Measurements from ENCODE around the gene FGFR4. TPM values are rescaled to one million over a fixed set of nuclear protein-coding genes. Genes with fewer than 3 reads are reported as not detected.

Gene FGFR4
- total RNA-seq, 3 donors from 2014 or later (not counting 1 experiment from before 2014, with no cell fraction given) = 0.72 to 1.5 (median 1.3) TPM

GRCh38 chr5:177093082-177093712 lies 6.5 kb downstream of the FGFR4 start:
- no peak overlapping the region for H3K27ac Mint-ChIP-seq
- WGBS (ENCODE audit: insufficient coverage) = 92% methylated on average over 40 of the region's 40 CpGs

DNA sequence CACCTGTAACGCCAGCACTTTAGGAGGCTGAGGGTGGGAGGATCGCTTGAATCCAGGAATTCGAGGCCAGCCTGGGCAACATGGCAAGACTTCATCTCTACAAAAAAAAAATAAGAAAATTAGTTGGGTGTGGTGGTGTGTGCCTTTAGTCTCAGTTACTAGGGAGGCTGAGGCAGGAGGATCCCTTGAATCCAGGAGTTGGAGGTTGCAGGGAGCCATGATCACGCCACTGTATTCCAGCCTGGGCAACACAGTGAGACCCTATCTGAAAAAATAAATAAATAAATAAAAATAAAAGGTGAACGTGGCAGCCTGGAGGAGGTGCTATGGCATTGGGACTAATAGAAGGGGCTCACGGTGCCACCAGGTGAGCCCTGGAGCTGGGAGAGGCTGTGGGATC lies 7.1 kb downstream of the FGFR4 start:
- no peaks in the 10 kb centered on the region for H3K27me3 ChIP-seq (ENCODE audit: control insufficient read depth, insufficient read depth, low read length)
- no peaks in the 10 kb centered on the region for H3K36me3 ChIP-seq (ENCODE audit: control insufficient read depth, insufficient read depth, low read length)
- ATAC-seq (no peak), DNase-seq (no peak)
- no peaks in the 10 kb centered on the region for H3K4me1 ChIP-seq (ENCODE audit: control insufficient read depth, insufficient read depth, low read length)
- H3K27ac Mint-ChIP-seq = no peak overlapping the region
- no peak overlapping the region for H3K4me3 Mint-ChIP-seq
- no peaks in the 10 kb centered on the region for H3K9me3 ChIP-seq (ENCODE audit: control insufficient read depth, insufficient read depth, low read length)
- H3K4me3 ChIP-seq (ENCODE audit: low read length) = no peak overlapping the region
- H3K27ac ChIP-seq (ENCODE audit: low read length) = no peak overlapping the region
- whole genome bisulfite sequencing (ENCODE audit: insufficient coverage) = 94% methylated on average over 3 of the region's 6 CpGs
- intact Hi-C loops (cut with micrococcal nuclease) = no loop called here
- no peak for TF ChIP-seq CTCF (IDR thresholded peaks at IDR 0.05)
- H3K36me3 Mint-ChIP-seq = no peaks in the 10 kb centered on the region
- no peaks in the 10 kb centered on the region for H3K4me1 Mint-ChIP-seq
- H3K27me3 Mint-ChIP-seq (ENCODE audit: low read depth in 2 of 2) = peaks cover 0 to 4% of the 10 kb centered on the region in 2 donors
- H3K9me3 Mint-ChIP-seq = no peaks in the 10 kb centered on the region

More at GRCh38 chr5:177093082-177093712, 6.5 kb downstream of the FGFR4 start:
- Histone ChIP-seq H3K9me3 (ENCODE audit: control insufficient read depth, insufficient read depth, low read length) (no peaks in the 10 kb centered on the region), H3K4me1 (ENCODE audit: control insufficient read depth, insufficient read depth, low read length) (no peaks in the 10 kb centered on the region), H3K27me3 (ENCODE audit: control insufficient read depth, insufficient read depth, low read length) (no peaks in the 10 kb centered on the region), H3K27ac (ENCODE audit: low read length) (no peak overlapping the region), H3K36me3 (ENCODE audit: control insufficient read depth, insufficient read depth, low read length) (no peaks in the 10 kb centered on the region), H3K4me3 (ENCODE audit: low read length) (no peak overlapping the region)
- intact Hi-C loops (cut with micrococcal nuclease) = no loop called here
- no peak for DNase-seq
- Mint-ChIP-seq H3K36me3 (no peaks in the 10 kb centered on the region), H3K4me1 (no peaks in the 10 kb centered on the region), H3K27me3 (ENCODE audit: low read depth in 2 of 2) (peaks cover 1 to 8% of the 10 kb centered on the region in 2 donors), H3K9me3 (no peaks in the 10 kb centered on the region), H3K4me3 (no peak overlapping the region)
- ATAC-seq = no peak
- no peak for TF ChIP-seq CTCF (IDR thresholded peaks at IDR 0.05)

DNA sequence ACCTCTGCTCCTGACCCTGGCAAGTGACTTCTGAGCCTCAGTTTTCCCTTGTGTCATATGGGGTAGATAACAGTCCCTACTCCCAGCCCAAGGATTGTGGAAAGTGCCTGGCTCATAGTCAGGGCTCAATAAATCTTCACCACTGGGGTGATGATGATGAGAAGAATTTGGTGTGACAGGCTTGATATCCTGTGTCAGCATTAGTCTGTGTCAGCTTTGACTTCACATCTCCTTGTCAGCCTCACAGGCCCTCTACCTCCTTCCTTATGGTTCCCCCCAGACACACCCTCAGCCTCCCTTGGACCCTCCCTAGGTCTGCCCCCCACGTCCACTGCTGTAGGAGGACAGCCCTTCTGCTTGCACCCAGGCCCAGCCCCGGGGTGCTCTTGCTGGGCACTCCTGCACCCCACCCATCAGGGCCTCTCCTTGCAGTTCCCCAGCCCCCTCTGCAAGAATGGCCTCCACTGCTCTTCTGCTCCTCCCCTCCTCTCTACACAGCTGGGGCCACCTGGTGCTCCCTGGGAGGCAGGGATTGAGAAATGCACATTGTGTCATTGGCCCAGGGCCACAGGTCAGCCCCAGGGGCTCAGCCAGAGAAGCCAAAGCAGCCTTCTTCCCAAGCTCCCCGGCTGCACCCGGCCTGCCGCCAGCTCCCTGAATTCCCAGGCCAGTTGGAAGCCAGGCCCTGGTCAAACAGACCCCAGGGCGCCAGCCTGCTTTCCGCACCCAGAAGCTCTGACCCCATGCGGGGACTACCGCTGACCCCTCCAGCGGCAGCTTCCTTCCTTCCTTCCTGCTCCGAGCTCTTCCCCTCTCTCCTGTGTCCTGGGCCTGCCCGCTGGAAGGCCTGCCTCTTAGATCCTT lies 7.7 kb downstream of the FGFR4 start:
- H3K4me1 Mint-ChIP-seq = no peaks in the 10 kb centered on the region
- no peaks in the 10 kb centered on the region for H3K27me3 ChIP-seq (ENCODE audit: control insufficient read depth, insufficient read depth, low read length)
- no peak for DNase-seq
- no peak for ATAC-seq
- no peak overlapping the region for H3K4me3 Mint-ChIP-seq
- no peaks in the 10 kb centered on the region for H3K9me3 Mint-ChIP-seq
- no peaks in the 10 kb centered on the region for H3K36me3 ChIP-seq (ENCODE audit: control insufficient read depth, insufficient read depth, low read length)
- no peak overlapping the region for H3K27ac Mint-ChIP-seq
- 86% methylated on average over 12 of the region's 12 CpGs for WGBS (ENCODE audit: insufficient coverage)
- no peak for TF ChIP-seq CTCF (IDR thresholded peaks at IDR 0.05)
- H3K36me3 Mint-ChIP-seq = no peaks in the 10 kb centered on the region
- no peaks in the 10 kb centered on the region for H3K27me3 Mint-ChIP-seq (ENCODE audit: low read depth in 2 of 2)
- intact Hi-C loops (cut with micrococcal nuclease) = no loop called here
- no peaks in the 10 kb centered on the region for H3K9me3 ChIP-seq (ENCODE audit: control insufficient read depth, insufficient read depth, low read length)
- no peaks in the 10 kb centered on the region for H3K4me1 ChIP-seq (ENCODE audit: control insufficient read depth, insufficient read depth, low read length)
- H3K4me3 ChIP-seq (ENCODE audit: low read length) = no peak overlapping the region
- H3K27ac ChIP-seq (ENCODE audit: low read length) = no peak overlapping the region

Measured in natural killer cell (primary cell).